ENCODE data around the gene PCDHGA5.
"Not testable (repeated sequence)": the region's sequence is repeated elsewhere in the genome, so short reads cannot be mapped to it uniquely, and the experiment has no call there.

Gene PCDHGA5

GRCh38 chr5:141369994-141370848, 6.3 kb downstream of the PCDHGA5 start, which contains the start of gene PCDHGB3:
PCDHGB3 (plus strand) TSS chr5:141370242; CDS start chr5:141370395, 153 bp downstream.
- Mint-ChIP-seq H3K27me3 (peaks cover 90% of the 10 kb centered on the region), H3K27ac (peak within 1 kb of the TSS in 1 of 2 donors; percentile 85), H3K9me3 (peaks cover 16 to 47% of the 10 kb centered on the region in 2 donors), H3K4me1 (peaks cover 8% of the 10 kb centered on the region), H3K4me3 (peak within 1 kb of the TSS; percentile 76 to 81)
- DNase-seq: peak in 1 of 2 donors; percentile 35
- ATAC-seq: peak; percentile 85

DNA sequence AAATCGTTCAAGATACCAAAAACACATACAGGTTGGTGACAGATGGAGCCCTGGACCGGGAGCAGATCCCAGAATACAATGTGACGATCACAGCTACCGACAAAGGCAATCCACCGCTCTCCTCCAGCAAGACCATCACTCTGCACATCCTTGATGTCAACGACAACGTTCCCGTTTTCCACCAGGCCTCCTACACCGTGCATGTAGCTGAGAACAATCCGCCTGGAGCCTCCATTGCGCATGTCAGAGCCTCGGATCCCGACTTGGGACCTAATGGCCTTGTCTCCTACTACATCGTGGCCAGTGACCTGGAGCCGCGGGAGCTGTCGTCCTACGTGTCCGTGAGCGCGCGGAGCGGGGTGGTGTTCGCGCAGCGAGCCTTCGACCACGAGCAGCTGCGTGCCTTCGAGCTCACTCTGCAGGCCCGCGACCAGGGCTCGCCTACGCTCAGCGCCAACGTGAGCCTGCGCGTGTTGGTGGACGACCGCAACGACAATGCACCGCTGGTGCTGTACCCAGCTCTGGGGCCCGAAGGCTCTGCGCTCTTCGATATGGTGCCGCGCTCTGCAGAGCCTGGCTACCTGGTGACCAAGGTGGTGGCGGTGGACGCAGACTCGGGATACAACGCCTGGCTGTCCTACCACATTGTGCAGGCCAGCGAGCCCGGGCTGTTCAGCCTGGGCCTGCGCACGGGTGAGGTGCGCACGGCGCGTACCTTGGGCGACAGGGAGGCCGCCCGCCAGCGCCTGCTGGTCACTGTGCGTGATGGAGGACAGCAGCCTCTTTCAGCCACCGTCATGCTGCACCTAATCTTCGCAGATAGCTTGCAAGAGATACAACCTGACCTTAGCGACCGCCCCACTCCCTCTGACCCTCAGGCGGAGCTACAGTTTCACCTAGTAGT, 7.9 kb downstream of the PCDHGA5 start:
- H3K4me3 Mint-ChIP-seq: peak overlapping the region in 1 of 2 donors; percentile 14
- H3K27me3 Mint-ChIP-seq: peaks cover 82% of the 10 kb centered on the region
- H3K9me3 Mint-ChIP-seq: peaks cover 16 to 52% of the 10 kb centered on the region in 2 donors

GRCh38 chr5:141373673-141374317, 9.8 kb downstream of the PCDHGA5 start, which contains the start of gene PCDHGA6:
PCDHGA6 (plus strand) TSS chr5:141373891; CDS start chr5:141374084, 193 bp downstream.
- ATAC-seq: no peak
- no peak for DNase-seq
- H3K4me3 Mint-ChIP-seq: peak within 1 kb of the TSS; percentile 27 to 52
- H3K27me3 Mint-ChIP-seq: peaks cover 77% of the 10 kb centered on the region
- H3K9me3 Mint-ChIP-seq: peaks cover 16 to 52% of the 10 kb centered on the region in 2 donors
- peaks cover 8% of the 10 kb centered on the region for H3K4me1 Mint-ChIP-seq
- H3K27ac Mint-ChIP-seq: no peak within 1 kb of the TSS

More for the DNA sequence above, 7.9 kb downstream of the PCDHGA5 start:
- peaks cover 8% of the 10 kb centered on the region for H3K4me1 Mint-ChIP-seq
- ATAC-seq: no peak
- no peak for DNase-seq
- no peak overlapping the region for H3K27ac Mint-ChIP-seq

GRCh38 chr5:141374627-141375026, 10.7 kb downstream of the PCDHGA5 start:
- H3K27me3 Mint-ChIP-seq: peaks cover 69% of the 10 kb centered on the region
- no peak overlapping the region for H3K27ac Mint-ChIP-seq

GRCh38 chr5:141375444-141376155, 11.6 kb downstream of the PCDHGA5 start:
- DNase-seq, H3K4me1 Mint-ChIP-seq, H3K4me3 Mint-ChIP-seq, H3K27ac Mint-ChIP-seq, ATAC-seq: not testable (repeated sequence)
- Mint-ChIP-seq H3K9me3 (peaks cover 14 to 45% of the 10 kb centered on the region in 2 donors), H3K27me3 (peaks cover 59% of the 10 kb centered on the region)

More at GRCh38 chr5:141374627-141375026, 10.7 kb downstream of the PCDHGA5 start:
- Mint-ChIP-seq H3K9me3 (peaks cover 16 to 52% of the 10 kb centered on the region in 2 donors), H3K4me3 (no peak overlapping the region), H3K4me1 (peaks cover 8% of the 10 kb centered on the region)
- ATAC-seq (no peak), DNase-seq (no peak)

- ATAC-seq (no peak), DNase-seq (no peak)
- H3K4me3 Mint-ChIP-seq: peak within 1 kb of the TSS; percentile 74 to 85
- peaks cover 5% of the 10 kb centered on the region for H3K4me1 Mint-ChIP-seq
- H3K27ac Mint-ChIP-seq: peak within 1 kb of the TSS in 1 of 2 donors; percentile 56
- H3K27me3 Mint-ChIP-seq: peaks cover 67% of the 10 kb centered on the region
- H3K9me3 Mint-ChIP-seq: peaks cover 5 to 25% of the 10 kb centered on the region in 2 donors
Observed at GRCh38 chr5:141382469-141383294, 18.7 kb downstream of the PCDHGA5 start, which contains the start of gene PCDHGA7. PCDHGA7 (plus strand) TSS chr5:141382742; CDS start chr5:141382900, 158 bp downstream.

DNA sequence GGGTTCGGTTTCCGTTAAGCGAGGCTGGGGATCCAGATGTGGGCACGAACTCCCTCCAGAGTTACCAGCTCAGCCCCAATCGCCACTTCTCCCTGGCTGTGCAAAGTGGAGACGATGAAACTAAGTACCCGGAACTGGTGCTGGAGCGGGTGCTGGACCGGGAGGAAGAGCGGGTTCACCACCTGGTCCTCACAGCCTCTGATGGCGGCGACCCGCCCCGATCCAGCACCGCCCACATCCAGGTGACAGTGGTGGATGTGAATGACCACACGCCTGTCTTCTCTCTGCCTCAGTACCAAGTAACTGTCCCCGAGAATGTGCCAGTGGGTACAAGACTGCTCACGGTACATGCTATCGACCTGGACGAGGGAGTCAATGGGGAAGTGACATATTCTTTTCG, 19.4 kb downstream of the PCDHGA5 start:
- ATAC-seq: no peak
- Mint-ChIP-seq H3K27ac (no peak overlapping the region), H3K4me1 (peaks cover 5% of the 10 kb centered on the region), H3K27me3 (peaks cover 65% of the 10 kb centered on the region), H3K9me3 (peaks cover 7 to 27% of the 10 kb centered on the region in 2 donors), H3K4me3 (peak overlapping the region; percentile 74 to 85)
- DNase-seq: no peak

- H3K9me3 Mint-ChIP-seq: peaks cover 10 to 41% of the 10 kb centered on the region in 2 donors
- H3K4me1 Mint-ChIP-seq: peaks cover 5% of the 10 kb centered on the region
- no peak for DNase-seq
- H3K27me3 Mint-ChIP-seq: peaks cover 75% of the 10 kb centered on the region
- no peak overlapping the region for H3K27ac Mint-ChIP-seq
- no peak for ATAC-seq
- H3K4me3 Mint-ChIP-seq: no peak overlapping the region
Observed at GRCh38 chr5:141384471-141385267, 20.7 kb downstream of the PCDHGA5 start.

DNA sequence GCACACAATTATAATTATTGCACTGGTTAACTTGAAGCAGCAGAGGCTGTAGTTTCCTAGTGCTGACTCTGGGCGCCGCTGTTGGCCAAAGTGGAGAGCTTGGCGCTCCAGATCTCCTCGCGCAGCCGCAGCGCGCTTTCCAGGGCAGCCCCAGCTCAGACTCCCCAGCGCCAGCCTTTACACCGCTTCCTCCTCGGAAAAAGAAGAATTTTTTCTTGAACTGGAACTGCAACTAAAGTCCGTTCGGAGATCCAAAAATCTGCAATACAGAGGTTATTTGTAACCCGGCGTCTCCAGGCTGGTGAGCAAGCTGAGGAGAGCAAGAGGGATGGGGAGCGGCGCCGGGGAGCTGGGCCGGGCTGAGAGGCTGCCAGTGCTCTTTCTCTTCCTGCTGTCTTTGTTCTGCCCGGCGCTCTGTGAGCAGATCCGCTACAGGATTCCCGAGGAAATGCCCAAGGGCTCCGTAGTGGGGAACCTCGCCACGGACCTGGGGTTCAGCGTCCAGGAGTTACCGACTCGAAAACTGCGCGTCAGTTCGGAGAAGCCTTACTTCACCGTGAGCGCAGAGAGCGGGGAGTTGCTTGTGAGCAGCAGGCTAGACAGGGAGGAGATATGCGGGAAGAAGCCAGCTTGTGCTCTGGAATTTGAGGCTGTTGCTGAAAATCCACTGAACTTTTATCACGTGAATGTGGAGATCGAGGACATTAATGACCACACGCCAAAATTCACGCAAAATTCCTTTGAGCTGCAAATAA, 23.8 kb downstream of the PCDHGA5 start, which contains the start of gene PCDHGB4:
PCDHGB4 (plus strand) TSS at position 142 of the 755 bp plus-strand sequence; CDS start at position 329, 187 bp downstream.
- not testable (repeated sequence) for H3K4me1 Mint-ChIP-seq
- peak within 1 kb of the TSS in 1 of 2 donors; percentile 6 for H3K27ac Mint-ChIP-seq
- peak in 1 of 2 donors; percentile 35 for DNase-seq
- H3K9me3 Mint-ChIP-seq: peaks cover 24 to 48% of the 10 kb centered on the region in 2 donors
- peaks cover 83% of the 10 kb centered on the region for H3K27me3 Mint-ChIP-seq
- peak within 1 kb of the TSS; percentile 56 to 57 for H3K4me3 Mint-ChIP-seq
- ATAC-seq: peak; percentile 81

GRCh38 chr5:141388661-141389060, 24.7 kb downstream of the PCDHGA5 start:
- Mint-ChIP-seq H3K4me3 (peak overlapping the region in 1 of 2 donors; percentile 15), H3K27ac (no peak overlapping the region)

DNA sequence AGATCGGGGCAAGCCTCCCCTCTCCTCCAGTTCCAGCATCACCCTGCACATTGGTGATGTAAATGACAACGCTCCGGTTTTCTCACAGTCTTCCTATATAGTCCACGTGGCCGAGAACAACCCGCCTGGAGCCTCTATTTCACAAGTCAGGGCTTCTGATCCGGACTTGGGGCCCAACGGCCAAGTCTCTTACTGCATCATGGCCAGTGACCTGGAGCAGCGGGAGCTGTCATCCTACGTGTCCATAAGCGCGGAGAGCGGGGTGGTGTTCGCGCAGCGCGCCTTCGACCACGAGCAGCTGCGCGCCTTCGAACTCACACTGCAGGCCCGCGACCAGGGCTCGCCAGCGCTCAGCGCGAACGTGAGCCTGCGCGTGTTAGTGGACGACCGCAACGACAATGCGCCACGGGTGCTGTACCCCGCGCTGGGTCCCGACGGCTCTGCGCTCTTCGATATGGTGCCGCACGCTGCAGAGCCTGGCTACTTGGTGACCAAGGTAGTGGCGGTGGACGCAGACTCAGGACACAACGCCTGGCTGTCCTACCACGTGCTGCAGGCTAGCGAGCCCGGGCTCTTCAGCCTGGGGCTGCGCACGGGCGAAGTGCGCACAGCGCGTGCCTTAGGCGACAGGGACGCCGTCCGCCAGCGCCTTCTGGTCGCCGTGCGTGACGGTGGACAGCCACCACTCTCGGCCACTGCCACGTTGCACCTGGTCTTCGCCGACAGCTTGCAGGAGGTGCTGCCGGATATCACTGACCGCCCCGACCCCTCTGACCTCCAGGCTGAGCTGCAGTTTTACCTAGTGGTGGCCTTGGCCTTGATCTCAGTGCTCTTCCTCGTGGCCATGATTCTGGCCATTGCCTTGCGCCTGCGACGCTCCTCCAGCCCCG, 25.4 kb downstream of the PCDHGA5 start:
- no peak overlapping the region for H3K27ac Mint-ChIP-seq
- ATAC-seq: no peak
- DNase-seq: no peak
- peaks cover 83% of the 10 kb centered on the region for H3K27me3 Mint-ChIP-seq
- peaks cover 29 to 46% of the 10 kb centered on the region in 2 donors for H3K9me3 Mint-ChIP-seq
- no peak overlapping the region for H3K4me3 Mint-ChIP-seq
- no peaks in the 10 kb centered on the region for H3K4me1 Mint-ChIP-seq

More at GRCh38 chr5:141388661-141389060, 24.7 kb downstream of the PCDHGA5 start:
- no peaks in the 10 kb centered on the region for H3K4me1 Mint-ChIP-seq
- peaks cover 24 to 41% of the 10 kb centered on the region in 2 donors for H3K9me3 Mint-ChIP-seq
- DNase-seq (no peak), ATAC-seq (no peak)
- H3K27me3 Mint-ChIP-seq: peaks cover 83% of the 10 kb centered on the region

Data from stimulated activated naive CD8-positive, alpha-beta T cell treated with anti-CD3 and anti-CD28 coated beads, Interleukin-15, amount 100 ng/mL, for 72 hours (primary cell).